Osteocyte (in vitro differentiated cells): ENCODE results near the gene PLEKHN1. TPM values are rescaled to one million over a fixed set of nuclear protein-coding genes. Genes with fewer than 3 reads are reported as not detected.

Experiments
- DNase-seq: peaks from one replicate; pipeline ENCODE4 v3.0.0; 2021; ENCODE audit warnings: mixed read lengths; ENCODE audit not compliant: unreplicated experiment; ENCODE audit errors: extremely low spot score
- H3K27ac Mint-ChIP-seq: one replicate; pipeline ENCODE4 v1.8.0; 2021; ENCODE audit warnings: mild to moderate bottlenecking, mixed read lengths; ENCODE audit not compliant: unreplicated experiment
- H3K27me3 Mint-ChIP-seq: one replicate; pipeline ENCODE4 v1.8.0; 2021; ENCODE audit warnings: mixed read lengths; ENCODE audit not compliant: unreplicated experiment
- H3K36me3 Mint-ChIP-seq: one replicate; pipeline ENCODE4 v1.8.0; 2021; ENCODE audit warnings: mixed read lengths; ENCODE audit not compliant: unreplicated experiment
- H3K4me1 Mint-ChIP-seq: one replicate; pipeline ENCODE4 v1.8.0; 2021; ENCODE audit warnings: mixed read lengths; ENCODE audit not compliant: unreplicated experiment
- H3K4me3 Mint-ChIP-seq: one replicate; pipeline ENCODE4 v1.8.0; 2021; ENCODE audit warnings: mild to moderate bottlenecking, moderate library complexity, mixed read lengths; ENCODE audit not compliant: unreplicated experiment
- H3K9me3 Mint-ChIP-seq: one replicate; pipeline ENCODE4 v1.8.0; 2021; ENCODE audit warnings: mixed read lengths; ENCODE audit not compliant: unreplicated experiment
- total RNA-seq: library from RNA; stranded (reverse); gene quantifications from 2 replicates; pipeline ENCODE4 v1.2.1, GENCODE V29; 2021
- TF ChIP-seq, protein P1 (sequence below): fragments of 200-600 bp; sonication (generic); IDR thresholded peaks from 2 replicates; pipeline ENCODE4 v1.5.0; 2021; ENCODE audit warnings: antibody characterized with exemption, mild to moderate bottlenecking, moderate library complexity

Gene PLEKHN1
- total RNA-seq, 1 donor from 2014 or later, result 0.21 TPM

DNA sequence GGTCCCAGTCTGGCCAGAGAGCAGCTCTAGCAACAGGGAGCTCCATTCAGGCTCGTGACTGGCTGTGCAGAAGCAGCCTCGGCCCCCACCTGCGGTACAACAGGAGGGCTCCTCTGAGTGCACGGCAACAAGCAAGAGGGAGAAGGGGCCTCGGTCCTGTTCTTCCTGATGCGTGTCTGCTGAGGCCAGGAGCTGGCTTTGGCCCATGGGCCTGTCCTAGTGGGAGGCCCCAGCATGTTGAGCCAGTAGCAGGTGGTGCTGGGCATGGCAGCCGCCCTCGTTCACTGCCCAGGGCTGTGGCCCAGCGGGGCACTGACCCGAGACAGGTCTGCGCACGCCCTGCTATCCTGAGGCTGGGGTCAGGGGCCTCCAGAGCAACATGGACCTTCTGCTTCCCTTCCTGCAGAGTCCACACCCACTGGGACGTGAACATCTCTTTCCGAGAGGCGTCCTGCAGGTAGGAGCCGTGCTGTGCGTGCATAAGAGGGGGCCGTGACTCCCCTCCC is 35.6 kb upstream of the PLEKHN1 start:
- Mint-ChIP-seq H3K4me3 (no peak overlapping the region), H3K27me3 (peaks cover 7% of the 10 kb centered on the region), H3K4me1 (peaks cover 23% of the 10 kb centered on the region), H3K9me3 (no peaks in the 10 kb centered on the region), H3K27ac (no peak overlapping the region), H3K36me3 (no peaks in the 10 kb centered on the region)
- DNase-seq, result no peak
- TF ChIP-seq, protein P1, sequence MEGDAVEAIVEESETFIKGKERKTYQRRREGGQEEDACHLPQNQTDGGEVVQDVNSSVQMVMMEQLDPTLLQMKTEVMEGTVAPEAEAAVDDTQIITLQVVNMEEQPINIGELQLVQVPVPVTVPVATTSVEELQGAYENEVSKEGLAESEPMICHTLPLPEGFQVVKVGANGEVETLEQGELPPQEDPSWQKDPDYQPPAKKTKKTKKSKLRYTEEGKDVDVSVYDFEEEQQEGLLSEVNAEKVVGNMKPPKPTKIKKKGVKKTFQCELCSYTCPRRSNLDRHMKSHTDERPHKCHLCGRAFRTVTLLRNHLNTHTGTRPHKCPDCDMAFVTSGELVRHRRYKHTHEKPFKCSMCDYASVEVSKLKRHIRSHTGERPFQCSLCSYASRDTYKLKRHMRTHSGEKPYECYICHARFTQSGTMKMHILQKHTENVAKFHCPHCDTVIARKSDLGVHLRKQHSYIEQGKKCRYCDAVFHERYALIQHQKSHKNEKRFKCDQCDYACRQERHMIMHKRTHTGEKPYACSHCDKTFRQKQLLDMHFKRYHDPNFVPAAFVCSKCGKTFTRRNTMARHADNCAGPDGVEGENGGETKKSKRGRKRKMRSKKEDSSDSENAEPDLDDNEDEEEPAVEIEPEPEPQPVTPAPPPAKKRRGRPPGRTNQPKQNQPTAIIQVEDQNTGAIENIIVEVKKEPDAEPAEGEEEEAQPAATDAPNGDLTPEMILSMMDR, result no peak

DNA sequence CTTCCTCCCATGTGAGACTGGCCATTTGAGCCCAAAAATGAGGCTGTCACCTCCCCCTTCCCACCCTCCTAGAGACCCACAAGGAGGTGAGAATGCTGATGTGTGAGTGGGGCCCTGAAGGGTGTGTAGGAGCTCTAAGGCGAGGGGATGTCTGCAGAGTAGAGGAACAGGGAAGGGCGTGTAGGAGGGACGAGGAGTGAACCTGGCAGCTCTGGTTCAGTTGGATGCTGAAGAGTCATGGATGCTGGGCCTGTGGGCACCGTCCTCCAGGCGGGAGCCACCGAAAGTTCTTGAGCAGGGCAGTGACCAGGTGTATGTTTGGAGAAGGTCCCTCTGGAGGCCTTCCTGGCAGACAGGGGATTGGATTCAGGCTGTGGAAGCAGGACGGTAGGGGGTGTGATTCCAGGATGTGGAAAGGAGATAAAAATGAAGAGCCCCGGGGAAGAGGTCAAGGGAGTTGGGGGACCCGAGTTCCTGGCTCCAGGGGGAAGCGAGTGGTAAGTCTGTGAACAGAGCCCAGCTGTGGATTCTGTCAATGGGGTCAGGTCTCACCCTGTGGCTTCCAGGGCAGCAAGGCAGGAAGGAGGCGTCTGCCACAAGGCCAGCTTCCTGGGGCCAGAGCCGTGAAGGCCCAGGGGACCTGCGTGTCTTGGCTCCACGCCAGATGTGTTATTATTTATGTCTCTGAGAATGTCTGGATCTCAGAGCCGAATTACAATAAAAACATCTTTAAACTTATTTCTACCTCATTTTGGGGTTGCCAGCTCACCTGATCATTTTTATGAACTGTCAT is 34.7 kb upstream of the PLEKHN1 start:
- no peak overlapping the region for H3K27ac Mint-ChIP-seq
- DNase-seq, result no peak
- TF ChIP-seq, protein P1, result no peak
- peaks cover 3% of the 10 kb centered on the region for H3K27me3 Mint-ChIP-seq
- no peaks in the 10 kb centered on the region for H3K36me3 Mint-ChIP-seq
- no peaks in the 10 kb centered on the region for H3K9me3 Mint-ChIP-seq
- no peak overlapping the region for H3K4me3 Mint-ChIP-seq
- H3K4me1 Mint-ChIP-seq, result peaks cover 20% of the 10 kb centered on the region

DNA sequence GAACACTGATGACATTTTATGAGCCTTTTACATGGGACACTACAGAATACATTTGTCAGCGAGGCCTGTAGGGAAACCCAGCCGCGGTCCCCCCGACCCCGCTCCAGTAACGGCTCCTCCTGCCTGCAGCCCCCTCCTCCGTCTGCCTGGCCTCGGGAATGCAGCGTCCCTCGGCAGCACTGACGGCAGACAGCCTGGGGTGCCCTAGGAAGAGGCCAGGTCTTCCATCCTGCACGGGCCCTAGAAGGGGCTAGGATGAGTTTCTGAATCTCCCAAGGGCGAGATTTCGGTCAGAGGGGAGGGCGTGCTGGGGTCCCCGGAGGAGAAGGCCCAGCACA is 34.1 kb upstream of the PLEKHN1 start:
- Mint-ChIP-seq H3K27me3 (no peaks in the 10 kb centered on the region), H3K4me3 (no peak overlapping the region), H3K27ac (no peak overlapping the region), H3K9me3 (no peaks in the 10 kb centered on the region), H3K4me1 (peaks cover 19% of the 10 kb centered on the region), H3K36me3 (no peaks in the 10 kb centered on the region)
- TF ChIP-seq, protein P1, result no peak
- DNase-seq, result no peak

DNA sequence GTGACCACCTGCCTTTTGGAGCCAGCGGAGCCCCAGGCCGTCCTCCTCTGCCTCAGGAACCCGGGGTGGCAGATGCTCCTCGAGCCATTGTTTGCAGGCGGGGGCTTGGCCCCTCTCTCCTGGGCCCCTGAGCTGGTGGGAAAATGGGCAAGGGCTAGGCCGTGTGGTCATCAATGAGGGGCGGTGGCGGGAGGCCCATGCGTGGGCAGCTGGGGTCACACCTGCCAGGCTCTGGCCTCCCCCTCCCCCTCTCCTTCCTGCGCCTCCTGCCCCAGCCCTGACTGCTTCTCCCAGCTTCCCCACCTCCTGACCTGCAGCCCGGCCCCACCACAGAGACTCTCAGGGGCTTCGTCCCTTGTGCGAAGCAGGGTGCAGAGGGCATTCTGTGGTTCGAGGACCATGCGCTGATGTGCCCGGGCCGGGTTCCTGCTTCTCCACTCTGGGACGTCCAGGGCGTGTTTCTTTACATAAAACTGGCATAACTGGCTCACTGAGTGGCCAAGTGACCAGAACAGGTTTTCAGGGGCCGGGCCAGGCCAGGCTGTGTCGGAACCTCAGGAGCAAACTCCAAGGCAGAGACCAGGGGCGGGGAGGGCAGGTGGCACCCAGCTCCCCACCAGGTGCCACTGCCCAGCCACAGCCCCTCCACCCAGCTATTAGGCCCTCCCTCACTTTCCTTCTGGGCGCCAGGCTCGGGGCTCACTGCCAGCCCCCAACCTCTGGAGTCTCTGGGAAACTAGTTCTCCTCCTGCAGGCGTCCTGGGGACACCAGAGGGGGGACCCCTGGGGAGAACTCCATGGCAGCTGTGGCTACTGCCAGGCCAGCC is 33.3 kb upstream of the PLEKHN1 start:
- H3K4me3 Mint-ChIP-seq, result no peak overlapping the region
- no peak for DNase-seq
- H3K9me3 Mint-ChIP-seq, result no peaks in the 10 kb centered on the region
- peaks cover 22% of the 10 kb centered on the region for H3K4me1 Mint-ChIP-seq
- H3K27ac Mint-ChIP-seq, result no peak overlapping the region
- no peaks in the 10 kb centered on the region for H3K27me3 Mint-ChIP-seq
- no peaks in the 10 kb centered on the region for H3K36me3 Mint-ChIP-seq
- TF ChIP-seq, protein P1, result no peak

DNA sequence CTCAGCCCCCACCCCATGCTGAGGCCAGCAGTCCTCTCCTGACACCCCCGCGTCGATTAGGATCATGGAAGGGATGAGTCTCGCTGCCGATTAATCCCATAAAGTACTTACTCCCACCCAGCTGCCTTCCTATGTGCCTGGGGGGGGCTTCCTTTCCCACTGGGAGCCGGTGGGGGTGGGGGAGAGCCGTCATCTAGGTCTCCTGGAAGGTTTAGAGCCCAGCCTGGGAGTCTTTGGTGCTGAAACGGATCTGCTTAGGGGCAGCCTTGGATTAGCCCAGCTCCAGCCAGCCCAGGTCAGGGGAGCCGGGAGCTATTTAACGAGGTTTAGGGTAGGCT is 32.7 kb upstream of the PLEKHN1 start:
- no peak overlapping the region for H3K4me3 Mint-ChIP-seq
- no peaks in the 10 kb centered on the region for H3K36me3 Mint-ChIP-seq
- no peak for DNase-seq
- no peaks in the 10 kb centered on the region for H3K9me3 Mint-ChIP-seq
- H3K27ac Mint-ChIP-seq, result no peak overlapping the region
- H3K27me3 Mint-ChIP-seq, result no peaks in the 10 kb centered on the region
- H3K4me1 Mint-ChIP-seq, result peaks cover 28% of the 10 kb centered on the region
- TF ChIP-seq, protein P1, result no peak
